ENCODE results near the gene ROR2.
A peak's percentile ranks its signal among the peaks of the same experiment; 100 is the strongest.
"Not testable (repeated sequence)": the region's sequence is repeated elsewhere in the genome, so short reads cannot be mapped to it uniquely, and the experiment has no call there.

The ROR2 gene

DNA sequence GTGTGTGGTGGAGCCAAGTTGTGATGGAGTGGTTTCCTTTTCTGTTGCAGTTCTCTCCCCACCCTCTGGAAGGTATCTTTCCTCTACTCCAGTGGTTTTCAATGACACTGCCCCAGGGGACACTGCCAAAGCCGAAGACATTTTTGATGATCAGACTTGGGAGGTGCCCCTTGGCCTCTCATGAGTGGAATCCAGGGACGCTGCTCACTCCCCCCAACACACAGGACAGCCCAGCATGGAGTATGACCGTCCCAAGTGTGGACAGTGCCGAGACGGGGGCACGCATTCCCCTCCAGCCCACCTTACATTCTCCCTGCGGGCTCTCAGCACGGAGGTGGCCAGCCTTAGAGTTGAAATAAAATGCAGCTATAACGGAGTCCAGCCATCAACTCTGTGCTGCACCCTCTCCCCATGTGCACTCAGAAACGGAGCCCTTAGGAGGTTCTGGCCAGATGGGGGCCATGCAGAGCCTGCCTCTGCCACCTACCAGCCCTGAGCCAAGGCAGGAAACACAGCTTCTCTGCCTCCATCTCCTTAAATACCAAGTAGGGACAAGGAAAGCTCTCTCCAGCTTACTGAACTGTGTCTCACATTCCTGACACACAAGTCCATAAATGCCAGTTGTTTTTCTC lies 150.8 kb downstream of the ROR2 start:
- no peaks in the 10 kb centered on the region for H3K27me3 ChIP-seq (replicated peaks; ENCODE audit: control insufficient read depth, insufficient read depth, low read length)
- no peaks in the 10 kb centered on the region for H3K36me3 ChIP-seq (ENCODE audit: control insufficient read depth, insufficient read depth, low read length, severe bottlenecking)
- no peak overlapping the region for H3K9ac ChIP-seq (ENCODE audit: low read length)
- H3K4me3 ChIP-seq (ENCODE audit: low read length), result no peak overlapping the region
- no peaks in the 10 kb centered on the region for H3K9me3 ChIP-seq (ENCODE audit: control insufficient read depth, low read length)
- DNase-seq (ENCODE audit: low read depth), result no peak
- H3K4me1 ChIP-seq (ENCODE audit: control insufficient read depth, insufficient read depth, low read length), result peaks cover 33% of the 10 kb centered on the region

- not testable (repeated sequence) for DNase-seq (ENCODE audit: low read depth); H3K9ac ChIP-seq (ENCODE audit: low read length); H3K4me3 ChIP-seq (ENCODE audit: low read length); H3K9me3 ChIP-seq (ENCODE audit: control insufficient read depth, low read length); H3K27me3 ChIP-seq (replicated peaks; ENCODE audit: control insufficient read depth, insufficient read depth, low read length); H3K36me3 ChIP-seq (ENCODE audit: control insufficient read depth, insufficient read depth, low read length, severe bottlenecking)
- peaks cover 25% of the 10 kb centered on the region for H3K4me1 ChIP-seq (ENCODE audit: control insufficient read depth, insufficient read depth, low read length)
These were observed 151.5 kb downstream of the ROR2 start for GRCh38 chr9:91798273-91799112.

DNA sequence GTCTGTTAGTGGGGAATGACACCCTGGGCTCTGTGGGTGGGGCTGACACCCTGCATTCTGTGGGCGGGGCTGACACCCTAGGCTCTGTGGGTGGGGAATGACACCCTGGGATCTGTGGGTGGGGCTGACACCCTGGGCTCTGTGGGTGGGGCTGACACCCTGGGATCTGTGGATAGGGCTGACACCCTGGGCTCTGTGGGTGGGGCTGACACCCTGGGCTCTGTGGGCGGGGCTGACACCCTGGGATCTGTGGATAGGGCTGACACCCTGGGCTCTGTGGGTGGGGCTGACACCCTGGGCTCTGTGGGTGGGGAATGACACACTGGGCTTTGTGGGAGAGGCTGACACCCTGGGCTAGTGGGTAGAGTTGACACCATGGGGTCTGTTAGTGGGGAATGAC lies 152.5 kb downstream of the ROR2 start:
- not testable (repeated sequence) for H3K4me3 ChIP-seq (ENCODE audit: low read length); H3K36me3 ChIP-seq (ENCODE audit: control insufficient read depth, insufficient read depth, low read length, severe bottlenecking); H3K27me3 ChIP-seq (replicated peaks; ENCODE audit: control insufficient read depth, insufficient read depth, low read length); DNase-seq (ENCODE audit: low read depth); H3K9me3 ChIP-seq (ENCODE audit: control insufficient read depth, low read length); H3K9ac ChIP-seq (ENCODE audit: low read length)
- peaks cover 15% of the 10 kb centered on the region for H3K4me1 ChIP-seq (ENCODE audit: control insufficient read depth, insufficient read depth, low read length)

GRCh38 chr9:91796516-91796915 lies 153.5 kb downstream of the ROR2 start:
- H3K4me1 ChIP-seq (ENCODE audit: control insufficient read depth, insufficient read depth, low read length), result peaks cover 12% of the 10 kb centered on the region
- H3K9me3 ChIP-seq (ENCODE audit: control insufficient read depth, low read length); H3K36me3 ChIP-seq (ENCODE audit: control insufficient read depth, insufficient read depth, low read length, severe bottlenecking); H3K4me3 ChIP-seq (ENCODE audit: low read length); DNase-seq (ENCODE audit: low read depth); H3K27me3 ChIP-seq (replicated peaks; ENCODE audit: control insufficient read depth, insufficient read depth, low read length); H3K9ac ChIP-seq (ENCODE audit: low read length): not testable (repeated sequence)

- no peak overlapping the region for H3K9ac ChIP-seq (ENCODE audit: low read length)
- H3K27me3 ChIP-seq (replicated peaks; ENCODE audit: control insufficient read depth, insufficient read depth, low read length), result no peaks in the 10 kb centered on the region
- no peak overlapping the region for H3K4me3 ChIP-seq (ENCODE audit: low read length)
- H3K36me3 ChIP-seq (ENCODE audit: control insufficient read depth, insufficient read depth, low read length, severe bottlenecking), result no peaks in the 10 kb centered on the region
- no peaks in the 10 kb centered on the region for H3K9me3 ChIP-seq (ENCODE audit: control insufficient read depth, low read length)
- H3K4me1 ChIP-seq (ENCODE audit: control insufficient read depth, insufficient read depth, low read length), result peaks cover 12% of the 10 kb centered on the region
- DNase-seq (ENCODE audit: low read depth), result peak; percentile 11
These were observed 154.3 kb downstream of the ROR2 start for GRCh38 chr9:91795598-91796241.

DNA sequence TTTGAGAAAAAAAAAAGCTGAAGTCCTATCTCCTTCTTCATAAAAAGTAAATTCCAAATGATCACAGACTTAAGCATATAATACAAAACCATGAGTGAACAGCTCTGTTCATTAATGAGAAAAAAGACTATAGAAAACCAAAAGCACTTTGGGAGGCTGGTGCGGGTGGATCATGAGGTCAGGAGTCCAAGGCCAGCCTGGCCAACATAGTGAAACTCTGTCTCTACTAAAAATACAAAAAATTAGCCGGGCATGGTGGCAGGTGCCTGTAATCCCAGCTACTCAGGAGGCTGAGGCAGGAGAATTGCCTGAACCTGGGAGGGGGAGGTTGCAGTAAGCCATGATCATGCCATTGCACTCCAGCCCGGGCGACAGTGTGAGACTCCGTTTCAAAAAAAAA lies 156.7 kb downstream of the ROR2 start:
- not testable (repeated sequence) for H3K9ac ChIP-seq (ENCODE audit: low read length); H3K27me3 ChIP-seq (replicated peaks; ENCODE audit: control insufficient read depth, insufficient read depth, low read length); H3K36me3 ChIP-seq (ENCODE audit: control insufficient read depth, insufficient read depth, low read length, severe bottlenecking); H3K9me3 ChIP-seq (ENCODE audit: control insufficient read depth, low read length); DNase-seq (ENCODE audit: low read depth); H3K4me1 ChIP-seq (ENCODE audit: control insufficient read depth, insufficient read depth, low read length); H3K4me3 ChIP-seq (ENCODE audit: low read length)

DNA sequence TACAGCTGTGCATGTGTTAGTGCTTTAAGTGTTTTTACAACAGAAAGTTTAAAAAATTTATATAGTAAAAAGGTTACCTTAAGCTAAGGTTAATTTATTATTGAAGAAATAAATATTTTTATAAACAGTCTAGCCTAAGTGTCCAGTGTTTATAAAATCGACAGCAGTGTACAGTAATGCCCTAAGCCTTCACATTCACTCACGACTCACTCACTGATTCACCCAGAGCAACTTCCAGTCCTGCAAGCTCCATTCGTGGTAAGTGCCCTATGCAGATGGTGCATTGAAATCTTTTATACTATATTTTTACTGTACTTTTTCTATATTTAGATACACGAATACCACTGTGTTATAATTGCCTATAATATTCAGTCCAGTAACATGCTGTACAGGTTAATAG lies 159.1 kb downstream of the ROR2 start:
- Histone ChIP-seq H3K36me3 (ENCODE audit: control insufficient read depth, insufficient read depth, low read length, severe bottlenecking) (no peaks in the 10 kb centered on the region), H3K4me1 (ENCODE audit: control insufficient read depth, insufficient read depth, low read length) (peaks cover 4% of the 10 kb centered on the region), H3K27me3 (replicated peaks; ENCODE audit: control insufficient read depth, insufficient read depth, low read length) (no peaks in the 10 kb centered on the region), H3K9ac (ENCODE audit: low read length) (no peak overlapping the region), H3K9me3 (ENCODE audit: control insufficient read depth, low read length) (peaks cover 4% of the 10 kb centered on the region), H3K4me3 (ENCODE audit: low read length) (no peak overlapping the region)
- peak; percentile 21 for DNase-seq (ENCODE audit: low read depth)

GRCh38 chr9:91789941-91790340 lies 160.1 kb downstream of the ROR2 start:
- no peaks in the 10 kb centered on the region for H3K4me1 ChIP-seq (ENCODE audit: control insufficient read depth, insufficient read depth, low read length)
- peaks cover 4% of the 10 kb centered on the region for H3K9me3 ChIP-seq (ENCODE audit: control insufficient read depth, low read length)
- H3K9ac ChIP-seq (ENCODE audit: low read length), result no peak overlapping the region
- H3K27me3 ChIP-seq (replicated peaks; ENCODE audit: control insufficient read depth, insufficient read depth, low read length), result no peaks in the 10 kb centered on the region
- H3K36me3 ChIP-seq (ENCODE audit: control insufficient read depth, insufficient read depth, low read length, severe bottlenecking), result no peaks in the 10 kb centered on the region
- DNase-seq (ENCODE audit: low read depth), result no peak
- H3K4me3 ChIP-seq (ENCODE audit: low read length), result no peak overlapping the region

- Histone ChIP-seq H3K9me3 (ENCODE audit: control insufficient read depth, low read length) (peaks cover 4% of the 10 kb centered on the region), H3K9ac (ENCODE audit: low read length) (no peak overlapping the region), H3K27me3 (replicated peaks; ENCODE audit: control insufficient read depth, insufficient read depth, low read length) (no peaks in the 10 kb centered on the region), H3K36me3 (ENCODE audit: control insufficient read depth, insufficient read depth, low read length, severe bottlenecking) (no peaks in the 10 kb centered on the region), H3K4me3 (ENCODE audit: low read length) (no peak overlapping the region), H3K4me1 (ENCODE audit: control insufficient read depth, insufficient read depth, low read length) (no peaks in the 10 kb centered on the region)
- no peak for DNase-seq (ENCODE audit: low read depth)
These were observed 162.1 kb downstream of the ROR2 start for GRCh38 chr9:91787931-91788330.

DNA sequence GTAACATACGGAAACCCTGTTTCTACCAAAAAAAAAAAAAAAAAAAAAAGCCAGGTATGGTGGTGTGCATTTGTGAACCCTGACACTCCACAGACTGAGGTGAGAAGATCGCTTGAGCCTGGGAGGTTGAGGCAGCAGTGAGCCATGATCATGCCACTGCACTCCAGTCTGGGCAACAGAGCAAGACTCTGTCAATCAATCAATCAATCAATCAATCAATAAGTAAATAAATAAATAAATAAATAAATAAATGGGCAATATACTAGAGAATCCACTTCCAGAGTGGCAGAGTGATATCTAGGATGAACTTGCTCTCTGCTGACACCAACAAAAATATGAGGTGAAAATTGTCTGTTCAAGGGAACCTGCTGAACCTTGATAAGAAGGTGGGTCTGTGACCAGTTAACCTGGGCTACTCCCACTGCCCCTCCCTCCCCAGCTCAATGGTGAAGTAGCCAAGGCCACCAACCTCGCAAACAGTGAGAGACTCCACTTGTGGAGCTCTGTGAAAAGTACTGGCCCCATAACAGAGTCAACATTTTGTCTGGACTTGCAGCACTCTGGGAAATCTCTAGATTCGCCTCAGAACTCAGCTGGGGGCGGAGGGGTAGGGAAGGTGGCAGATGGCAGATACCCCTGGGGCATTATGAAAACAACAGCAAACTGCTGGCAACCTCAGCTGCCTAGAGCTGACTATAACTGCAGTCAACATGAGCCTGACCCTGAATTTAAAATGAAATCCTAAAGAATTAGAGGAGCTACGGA lies 163.7 kb downstream of the ROR2 start:
- Histone ChIP-seq H3K9ac (ENCODE audit: low read length) (no peak overlapping the region), H3K4me1 (ENCODE audit: control insufficient read depth, insufficient read depth, low read length) (no peaks in the 10 kb centered on the region), H3K36me3 (ENCODE audit: control insufficient read depth, insufficient read depth, low read length, severe bottlenecking) (no peaks in the 10 kb centered on the region), H3K4me3 (ENCODE audit: low read length) (no peak overlapping the region), H3K27me3 (replicated peaks; ENCODE audit: control insufficient read depth, insufficient read depth, low read length) (no peaks in the 10 kb centered on the region), H3K9me3 (ENCODE audit: control insufficient read depth, low read length) (peaks cover 4% of the 10 kb centered on the region)
- no peak for DNase-seq (ENCODE audit: low read depth)

- Histone ChIP-seq H3K36me3 (ENCODE audit: control insufficient read depth, insufficient read depth, low read length, severe bottlenecking) (no peaks in the 10 kb centered on the region), H3K27me3 (replicated peaks; ENCODE audit: control insufficient read depth, insufficient read depth, low read length) (no peaks in the 10 kb centered on the region)
- no peak for DNase-seq (ENCODE audit: low read depth)
These were observed 164.6 kb downstream of the ROR2 start for GRCh38 chr9:91785447-91785842.

More at GRCh38 chr9:91785447-91785842, 164.6 kb downstream of the ROR2 start:
- H3K4me1 ChIP-seq (ENCODE audit: control insufficient read depth, insufficient read depth, low read length), result no peaks in the 10 kb centered on the region
- H3K4me3 ChIP-seq (ENCODE audit: low read length), result no peak overlapping the region
- H3K9ac ChIP-seq (ENCODE audit: low read length), result no peak overlapping the region
- peaks cover 4% of the 10 kb centered on the region for H3K9me3 ChIP-seq (ENCODE audit: control insufficient read depth, low read length)

Measured in adipocyte (in vitro differentiated cells).